OCI-LY7 (cell line): ENCODE measurements around the gene SGMS2. TPM values are rescaled to one million over a fixed set of nuclear protein-coding genes. Genes with fewer than 3 reads are reported as not detected.

Experiments used
- BruUV-seq: library from RNA; stranded (reverse); fragments of 400-500 nt; replicated peaks from 2 replicates; lab custom pipeline; 2021; lab: Mats Ljungman, UMichigan
- CTCF ChIA-PET: fragments of 300-600 bp; sonication (Branson Sonifier 250); formaldehyde crosslinking; loops from one replicate; lab custom pipeline; 2022; ENCODE audit warnings: antibody characterized with exemption; ENCODE audit not compliant: unreplicated experiment; lab: Charles Lee
- POLR2A ChIA-PET: fragments of 300-600 bp; sonication (Branson Sonifier 250); formaldehyde crosslinking; loops from one replicate; lab custom pipeline; 2022; ENCODE audit warnings: antibody characterized with exemption; lab: Charles Lee
- DNase-seq: peaks from one replicate; pipeline ENCODE4 v3.0.0-alpha.2; 2015; ENCODE audit warnings: low spot score
- H2AFZ ChIP-seq: fragments of 200-600 bp; sonication (generic), shearing (Covaris generic); 2 replicates; pipeline ENCODE4 v1.6.1; 2014; ENCODE audit warnings: mild to moderate bottlenecking, antibody characterized with exemption, low read length, moderate library complexity
- H3K27ac ChIP-seq: fragments of 200-600 bp; sonication (generic); 2 replicates; pipeline ENCODE4 v1.5.1; 2014; ENCODE audit warnings: mixed run types, low read depth, mild to moderate bottlenecking, moderate library complexity, low read length, inconsistent platforms; ENCODE audit not compliant: poor library complexity, severe bottlenecking
- H3K36me3 ChIP-seq: fragments of 200-600 bp; sonication (generic); 2 replicates; pipeline ENCODE4 v1.6.1; 2014; ENCODE audit warnings: mild to moderate bottlenecking, antibody characterized with exemption, low read length, moderate library complexity, mixed read lengths; ENCODE audit not compliant: insufficient read depth
- H3K4me1 ChIP-seq: fragments of 200-600 bp; sonication (generic); 2 replicates; pipeline ENCODE4 v1.5.1; 2014; ENCODE audit warnings: mild to moderate bottlenecking, low read length; ENCODE audit not compliant: insufficient read depth, poor library complexity, severe bottlenecking
- H3K4me2 ChIP-seq: fragments of 200-600 bp; sonication (generic); 2 replicates; pipeline ENCODE4 v1.6.1; 2014; ENCODE audit warnings: mild to moderate bottlenecking, low read length
- H3K4me3 ChIP-seq: fragments of 200-600 bp; sonication (generic); 2 replicates; pipeline ENCODE4 v1.5.1; 2014; ENCODE audit warnings: mild to moderate bottlenecking, low read depth, low read length; ENCODE audit not compliant: poor library complexity, severe bottlenecking
- H3K79me2 ChIP-seq: fragments of 200-600 bp; sonication (generic); 2 replicates; pipeline ENCODE4 v1.6.1; 2016; ENCODE audit warnings: low read depth, mild to moderate bottlenecking, low read length, moderate library complexity, mixed read lengths; ENCODE audit not compliant: insufficient read depth
- H3K9me2 ChIP-seq: fragments of 200-600 bp; sonication (generic); 2 replicates; pipeline ENCODE4 v1.6.1; 2016; ENCODE audit warnings: mild to moderate bottlenecking, low read length, mixed read lengths; ENCODE audit not compliant: insufficient read depth
- H3K9me3 ChIP-seq: fragments of 200-600 bp; sonication (generic); 2 replicates; pipeline ENCODE4 v1.6.1; 2014; ENCODE audit warnings: mild to moderate bottlenecking, mixed run types, low read length, mixed read lengths
- H4K20me1 ChIP-seq: fragments of 200-600 bp; sonication (generic); 2 replicates; pipeline ENCODE4 v1.6.1; 2014; ENCODE audit warnings: mild to moderate bottlenecking, antibody characterized with exemption, low read length, moderate library complexity, mixed read lengths; ENCODE audit not compliant: insufficient read depth
- EZH2phosphoT487 ChIP-seq: fragments of 200-600 bp; sonication (generic); IDR thresholded peaks from 2 replicates; pipeline ENCODE4 v1.6.1; 2018; ENCODE audit warnings: low read depth, borderline replicate concordance, mild to moderate bottlenecking, mixed run types, antibody characterized with exemption, low read length, moderate library complexity, mixed read lengths
- intact Hi-C: fragments of 100-400 bp; cut with micrococcal nuclease; formaldehyde crosslinking; loops from one replicate; pipeline ENCODE4 v1.10.0; 2022; ENCODE audit not compliant: unreplicated experiment
- total RNA-seq, 2 experiments: library from RNA; depleted of rRNA in 1 of 2; stranded (reverse); fragments of >200 nt in 1 of 2; shearing (Covaris generic) in 1 of 2; gene quantifications; 2 replicates each; pipeline ENCODE4 v1.2.3, GENCODE V29; 2014 to 2022
- TF ChIP-seq, protein P1 (sequence below): fragments of 200-600 bp; sonication (generic); conservative IDR thresholded peaks from 2 replicates; pipeline ENCODE4 v1.5.1; 2014; ENCODE audit warnings: mild to moderate bottlenecking, antibody characterized with exemption, low read length, moderate library complexity, mixed read lengths

The SGMS2 gene
- total RNA-seq, 2 experiments from 2014 or later, result not detected

DNA sequence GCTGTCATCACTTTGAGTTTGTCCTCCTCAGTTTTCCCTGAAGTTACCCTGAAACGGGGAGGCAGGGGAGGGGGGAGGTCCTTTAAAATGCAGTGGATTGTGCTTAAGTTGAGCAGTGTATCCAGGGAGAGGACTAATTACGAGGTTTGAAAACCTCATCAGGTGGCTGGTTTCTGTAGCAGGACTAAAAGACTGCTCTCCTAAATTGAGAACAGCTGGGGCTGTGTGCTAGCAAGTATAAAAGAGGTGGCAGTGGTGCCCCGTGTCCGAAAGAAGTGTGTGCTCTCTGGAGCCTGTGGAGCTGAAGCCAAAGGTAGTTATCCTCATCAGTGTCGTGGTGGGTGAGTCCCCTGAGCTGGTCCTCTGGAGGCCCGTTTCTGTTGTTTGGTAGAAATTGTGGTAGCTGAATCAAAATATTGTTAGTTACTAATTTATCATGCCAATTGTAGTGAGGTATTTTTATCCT, 69.4 kb downstream of the SGMS2 start:
- CTCF ChIA-PET, result no interaction called here
- H3K4me1 ChIP-seq, result no peaks in the 10 kb centered on the region
- TF ChIP-seq, protein P1, sequence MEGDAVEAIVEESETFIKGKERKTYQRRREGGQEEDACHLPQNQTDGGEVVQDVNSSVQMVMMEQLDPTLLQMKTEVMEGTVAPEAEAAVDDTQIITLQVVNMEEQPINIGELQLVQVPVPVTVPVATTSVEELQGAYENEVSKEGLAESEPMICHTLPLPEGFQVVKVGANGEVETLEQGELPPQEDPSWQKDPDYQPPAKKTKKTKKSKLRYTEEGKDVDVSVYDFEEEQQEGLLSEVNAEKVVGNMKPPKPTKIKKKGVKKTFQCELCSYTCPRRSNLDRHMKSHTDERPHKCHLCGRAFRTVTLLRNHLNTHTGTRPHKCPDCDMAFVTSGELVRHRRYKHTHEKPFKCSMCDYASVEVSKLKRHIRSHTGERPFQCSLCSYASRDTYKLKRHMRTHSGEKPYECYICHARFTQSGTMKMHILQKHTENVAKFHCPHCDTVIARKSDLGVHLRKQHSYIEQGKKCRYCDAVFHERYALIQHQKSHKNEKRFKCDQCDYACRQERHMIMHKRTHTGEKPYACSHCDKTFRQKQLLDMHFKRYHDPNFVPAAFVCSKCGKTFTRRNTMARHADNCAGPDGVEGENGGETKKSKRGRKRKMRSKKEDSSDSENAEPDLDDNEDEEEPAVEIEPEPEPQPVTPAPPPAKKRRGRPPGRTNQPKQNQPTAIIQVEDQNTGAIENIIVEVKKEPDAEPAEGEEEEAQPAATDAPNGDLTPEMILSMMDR, result no peak
- no peak for TF ChIP-seq EZH2phosphoT487
- H3K36me3 ChIP-seq, result no peaks in the 10 kb centered on the region
- H3K4me3 ChIP-seq, result no peak overlapping the region
- intact Hi-C loops, result no loop called here
- BruUV-seq, result no TSS peak
- H3K9me2 ChIP-seq, result no peaks in the 10 kb centered on the region
- no peak overlapping the region for H3K4me2 ChIP-seq
- H4K20me1 ChIP-seq, result no peaks in the 10 kb centered on the region
- H3K79me2 ChIP-seq, result no peaks in the 10 kb centered on the region
- no peak overlapping the region for H2AFZ ChIP-seq
- POLR2A ChIA-PET, result interaction anchor here (1.1 to 1.6 kb wide), 2 partner anchors 9 to 46 kb away, joined by 3 to 5 read pairs; no protein-coding TSS in a partner anchor
- no peak overlapping the region for H3K27ac ChIP-seq
- DNase-seq, result no peak
- H3K9me3 ChIP-seq, result peaks cover 4% of the 10 kb centered on the region; the same call in 1 of the 2 replicates

- CTCF ChIA-PET, result no interaction called here
- no peak overlapping the region for H3K27ac ChIP-seq
- intact Hi-C loops, result no loop called here
- no peaks in the 10 kb centered on the region for H3K9me3 ChIP-seq
- no peaks in the 10 kb centered on the region for H3K36me3 ChIP-seq
- TF ChIP-seq, protein P1, result no peak
- TF ChIP-seq EZH2phosphoT487, result no peak
- H4K20me1 ChIP-seq, result no peaks in the 10 kb centered on the region
- BruUV-seq, result no TSS peak
- H3K79me2 ChIP-seq, result no peaks in the 10 kb centered on the region
- DNase-seq, result no peak
- H3K4me3 ChIP-seq, result no peak overlapping the region
- H3K4me1 ChIP-seq, result no peaks in the 10 kb centered on the region
- H3K9me2 ChIP-seq, result no peaks in the 10 kb centered on the region
- POLR2A ChIA-PET, result interaction anchor here (0.6 kb wide), 2 partner anchors 620 to 749 kb away, joined by 3 read pairs; no protein-coding TSS in a partner anchor
- H2AFZ ChIP-seq, result no peak overlapping the region
- no peak overlapping the region for H3K4me2 ChIP-seq
Measured at GRCh38 chr4:107896158-107896645, 71.5 kb downstream of the SGMS2 start.

GRCh38 chr4:107896646-107897045, 71.9 kb downstream of the SGMS2 start:
- CTCF ChIA-PET, result no interaction called here
- no TSS peak for BruUV-seq
- no peaks in the 10 kb centered on the region for H3K4me1 ChIP-seq

More at GRCh38 chr4:107896646-107897045, 71.9 kb downstream of the SGMS2 start:
- Histone ChIP-seq H3K9me2 (no peaks in the 10 kb centered on the region), H3K4me3 (no peak overlapping the region), H4K20me1 (no peaks in the 10 kb centered on the region), H3K79me2 (no peaks in the 10 kb centered on the region), H3K36me3 (no peaks in the 10 kb centered on the region), H3K27ac (no peak overlapping the region), H2AFZ (no peak overlapping the region), H3K9me3 (no peaks in the 10 kb centered on the region), H3K4me2 (no peak overlapping the region)
- intact Hi-C loops, result no loop called here
- no peak for TF ChIP-seq EZH2phosphoT487
- TF ChIP-seq, protein P1, result no peak
- no peak for DNase-seq
- POLR2A ChIA-PET, result interaction anchor here (0.6 kb wide), 1 partner anchor 620 kb away, joined by 3 read pairs; no protein-coding TSS in a partner anchor
